Stimulated activated CD8-positive, alpha-beta memory T cell treated with anti-CD3 and anti-CD28 coated beads, Interleukin-7, amount 100 ng/mL, for 1 hour (primary cell): ENCODE measurements around the gene LYZL4.

Experiments
- DNase-seq, 2 donors: peaks; one replicate each; pipeline ENCODE4 v3.0.0-alpha.2; 2020; ENCODE audit warnings: low read depth in 2 of 2

The LYZL4 gene

DNA sequence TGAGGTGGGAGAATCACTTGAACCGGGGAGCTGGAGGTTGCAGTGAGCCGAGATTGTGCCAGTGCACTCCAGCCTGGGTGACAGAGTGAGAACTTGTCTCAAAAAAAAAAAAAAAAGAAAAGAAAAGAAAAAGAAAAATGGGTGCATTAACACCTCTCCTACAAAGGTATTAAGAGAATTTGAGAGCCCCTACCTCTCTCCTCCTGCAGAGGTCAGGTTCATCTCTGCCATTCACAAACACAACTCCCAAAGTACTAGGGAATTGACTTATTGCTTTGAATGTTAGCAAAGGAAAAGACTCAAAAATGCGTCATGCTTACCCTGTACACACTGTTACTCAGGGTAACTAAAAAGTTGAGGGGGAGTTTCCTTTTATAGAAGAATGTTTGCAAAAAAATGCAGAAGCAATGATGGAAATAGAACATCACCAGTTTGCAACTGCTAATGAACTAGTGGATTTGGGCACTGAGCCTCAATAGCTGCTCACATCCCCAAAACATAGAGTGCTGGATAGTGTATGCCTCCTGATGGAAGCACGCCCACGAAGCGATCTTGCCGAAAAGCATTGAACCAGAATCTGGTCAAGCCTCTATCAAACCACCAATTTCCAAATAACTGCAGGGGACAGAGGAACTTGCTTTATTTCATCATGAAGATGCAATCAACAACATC is 15.5 kb upstream of the LYZL4 start:
- DNase-seq, result no peak

DNA sequence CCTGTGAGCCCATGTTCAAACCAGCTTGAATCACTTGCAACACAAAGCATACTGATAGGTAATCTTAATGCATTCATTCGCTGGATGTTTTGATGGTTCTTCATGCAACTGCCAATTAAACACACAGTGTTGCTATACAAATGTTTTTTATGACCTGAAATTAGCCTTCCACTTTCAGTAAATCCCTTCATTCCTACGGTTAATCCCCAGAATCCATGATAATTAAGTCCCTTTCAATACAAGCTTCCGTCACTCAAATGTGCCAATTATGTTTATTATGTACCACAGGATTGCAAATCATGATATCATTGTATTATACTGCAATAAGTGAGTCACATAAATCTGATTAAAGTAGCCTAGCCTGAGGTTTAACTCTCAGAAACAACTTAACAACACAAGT is 14.5 kb upstream of the LYZL4 start:
- no peak for DNase-seq

DNA sequence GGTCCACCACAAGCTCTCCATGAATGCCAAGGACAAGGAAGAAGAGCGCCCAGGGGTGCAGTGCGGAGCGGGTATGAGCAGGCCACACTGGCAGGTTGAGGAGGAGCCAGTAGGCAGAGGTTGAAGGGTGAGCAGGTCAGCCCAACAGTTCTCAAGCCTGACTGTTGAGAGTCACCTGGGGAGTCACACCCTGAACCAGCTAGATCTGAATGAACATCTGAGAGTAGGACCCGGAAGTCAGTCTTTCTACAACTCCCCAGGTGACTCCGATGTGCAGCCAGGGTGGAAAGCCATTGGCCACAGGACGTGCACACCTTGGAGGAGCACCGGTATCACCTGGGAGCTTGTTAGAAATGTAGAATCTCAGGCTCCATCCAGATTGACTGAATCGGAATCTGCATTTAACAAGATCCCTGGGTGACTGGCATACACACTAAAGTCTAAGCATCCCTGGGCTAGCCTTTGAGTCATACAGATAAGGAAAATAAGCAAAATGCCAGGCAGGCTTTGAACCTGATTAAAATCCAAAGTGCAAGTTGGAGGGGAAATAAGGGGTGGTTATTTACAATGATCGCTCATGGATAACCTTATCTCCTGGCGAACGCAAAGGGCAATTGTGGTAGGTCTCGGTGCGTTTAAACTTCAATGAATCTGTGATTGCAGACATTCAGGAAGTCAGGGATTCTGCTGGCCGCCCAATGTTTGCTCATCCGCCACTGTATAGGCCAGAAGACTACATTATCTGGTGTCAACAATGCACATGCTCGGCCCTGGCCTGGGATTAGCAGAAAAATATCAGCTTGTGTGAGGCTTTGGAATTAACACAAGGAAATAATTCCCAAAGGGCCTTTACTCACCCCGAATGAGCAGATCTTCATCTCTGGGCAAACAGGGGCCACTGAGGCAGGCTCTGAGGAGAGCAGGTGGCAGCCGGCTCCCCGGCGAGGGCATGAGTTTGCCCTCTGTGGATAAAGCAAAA is 11.7 kb upstream of the LYZL4 start:
- DNase-seq, result no peak

DNA sequence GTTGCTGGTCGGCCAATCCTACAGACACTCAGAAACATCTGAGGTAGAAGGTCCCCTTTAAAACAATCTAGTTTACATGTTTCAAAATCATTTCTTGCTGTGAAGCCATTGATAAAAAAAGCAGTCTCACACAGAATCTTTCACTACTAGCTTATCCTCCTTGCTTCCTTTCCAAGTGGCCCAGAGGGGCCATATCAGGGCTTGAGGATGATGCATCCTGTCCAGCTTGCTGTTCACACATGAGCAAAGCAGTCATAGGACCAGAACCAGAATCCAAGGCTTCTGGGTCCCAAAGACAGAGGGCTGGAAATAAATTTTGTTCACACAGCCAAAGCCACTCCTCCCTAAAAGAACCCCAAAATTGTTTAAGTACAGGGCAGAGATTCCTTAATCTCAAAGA is 9.2 kb upstream of the LYZL4 start:
- no peak for DNase-seq

DNA sequence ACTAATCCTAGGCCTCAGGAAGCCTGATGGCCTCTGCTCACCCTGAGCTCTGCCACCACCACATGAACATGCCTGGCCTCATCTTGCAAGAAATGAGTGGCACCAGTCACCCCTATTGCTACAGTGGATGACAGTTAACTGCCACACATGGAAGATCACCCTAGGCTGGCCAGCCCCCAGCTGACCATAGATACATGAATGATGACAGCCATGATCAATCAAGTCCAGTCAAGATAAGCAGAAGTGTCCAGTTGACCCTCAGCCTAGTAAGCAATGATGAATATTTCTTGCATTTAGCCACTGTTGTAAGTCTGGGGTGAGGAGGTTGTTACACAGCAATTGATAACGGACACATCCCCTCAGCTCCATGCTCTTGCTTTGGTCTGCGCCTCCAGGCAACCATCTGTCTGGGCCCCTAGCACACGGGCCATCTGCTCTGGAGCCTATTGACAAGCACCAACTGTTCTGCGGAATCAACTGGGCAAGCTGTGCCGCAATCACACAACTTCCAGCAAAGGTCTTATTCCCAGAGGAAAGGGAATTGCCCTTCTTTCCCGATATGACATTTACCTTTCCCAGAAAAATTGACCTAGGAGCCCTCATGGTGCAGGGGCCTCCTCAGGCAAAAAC is 2.2 kb upstream of the LYZL4 start:
- DNase-seq, result no peak

DNA sequence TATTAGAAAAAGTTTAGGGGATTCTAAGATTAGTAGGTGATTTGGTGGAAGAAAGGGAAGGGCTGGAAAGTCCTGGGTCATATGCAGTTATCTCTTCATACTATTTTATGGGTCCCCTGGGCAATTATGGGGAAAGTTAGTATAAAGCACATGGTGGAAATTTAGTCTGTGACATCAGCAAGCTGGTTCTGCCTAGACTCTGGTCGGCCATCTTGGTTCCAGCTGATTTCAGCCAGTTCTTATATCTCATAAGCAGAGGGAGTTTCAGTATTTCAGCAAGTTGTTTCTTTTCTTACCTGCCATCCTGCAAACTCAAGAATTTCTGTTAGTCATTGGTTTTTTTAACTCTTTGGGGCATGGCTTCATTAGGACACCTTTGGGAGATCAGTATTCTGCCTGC is 1.0 kb upstream of the LYZL4 start:
- DNase-seq, result no peak

DNA sequence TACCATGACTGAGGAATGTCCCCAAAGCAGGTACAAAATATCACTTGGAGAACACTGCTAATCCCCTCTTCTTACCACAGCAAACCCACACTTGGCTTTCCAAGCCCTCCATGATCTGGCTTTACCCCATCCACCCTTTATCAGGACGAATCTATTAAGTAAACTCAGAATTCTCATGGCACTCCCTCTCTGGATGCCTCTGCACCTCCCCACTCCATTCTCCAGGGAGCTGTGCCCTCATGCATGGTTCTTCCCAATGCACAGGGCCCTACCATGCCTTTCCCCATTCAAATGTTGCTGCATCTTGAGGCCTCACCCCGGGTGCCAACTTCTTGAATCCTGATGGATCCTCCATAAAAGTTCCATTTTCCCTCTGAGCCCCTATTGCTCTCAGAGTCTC is 2.3 kb downstream of the LYZL4 start:
- no peak for DNase-seq

DNA sequence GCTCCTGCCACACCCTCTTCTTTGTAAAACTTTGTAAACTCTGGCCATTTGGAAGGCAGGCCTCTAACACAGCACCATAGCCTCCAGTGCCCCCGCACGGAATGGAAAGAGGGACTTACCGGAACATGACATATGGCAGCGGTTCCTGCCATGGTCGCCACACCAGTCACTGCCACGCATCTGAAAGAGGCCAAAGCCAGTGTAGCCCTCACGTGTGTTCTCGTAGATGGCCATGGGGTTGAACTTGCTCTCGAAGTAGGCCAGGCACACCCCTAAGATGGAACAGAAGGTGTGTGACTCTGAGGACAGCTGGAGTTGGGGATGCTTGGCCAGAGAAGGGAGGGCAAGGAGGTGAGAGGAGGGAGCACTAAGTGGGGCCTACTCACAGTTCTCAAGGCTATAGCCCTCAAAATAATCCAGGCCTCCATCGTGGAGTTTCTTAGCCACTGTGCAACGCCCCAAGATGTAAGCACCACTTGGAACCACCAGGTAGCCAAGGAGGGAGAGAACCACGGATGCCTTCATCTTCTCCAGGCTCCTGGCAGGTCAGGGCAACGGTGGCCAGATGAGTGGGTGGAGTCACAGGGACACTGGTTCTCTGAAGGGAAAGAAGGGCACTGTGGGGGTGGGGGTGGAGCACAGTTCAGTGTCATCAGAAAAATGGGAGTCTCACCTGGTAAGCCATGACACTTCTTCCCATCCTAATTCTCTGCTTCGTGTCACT is 3.5 kb downstream of the LYZL4 start:
- no peak for DNase-seq

DNA sequence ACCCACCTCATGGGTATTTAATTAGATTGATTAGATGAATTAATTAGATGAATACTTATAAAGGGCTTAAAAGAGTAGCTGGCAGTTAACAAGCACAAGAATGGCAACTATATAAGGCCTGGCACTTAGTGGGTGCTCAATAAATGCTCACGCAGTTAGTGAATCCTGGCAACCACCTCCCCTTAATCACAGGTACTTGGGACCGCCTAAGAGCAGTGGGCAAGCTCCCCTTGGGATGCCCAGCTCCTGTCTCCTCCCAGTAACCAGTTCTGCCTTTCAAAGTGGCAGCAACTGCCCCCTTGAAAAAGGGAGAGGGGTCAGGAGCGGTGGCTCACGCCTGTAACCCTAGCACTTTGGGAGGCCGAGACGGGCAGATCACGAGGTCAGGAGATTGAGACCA is 4.6 kb downstream of the LYZL4 start:
- DNase-seq, result no peak

DNA sequence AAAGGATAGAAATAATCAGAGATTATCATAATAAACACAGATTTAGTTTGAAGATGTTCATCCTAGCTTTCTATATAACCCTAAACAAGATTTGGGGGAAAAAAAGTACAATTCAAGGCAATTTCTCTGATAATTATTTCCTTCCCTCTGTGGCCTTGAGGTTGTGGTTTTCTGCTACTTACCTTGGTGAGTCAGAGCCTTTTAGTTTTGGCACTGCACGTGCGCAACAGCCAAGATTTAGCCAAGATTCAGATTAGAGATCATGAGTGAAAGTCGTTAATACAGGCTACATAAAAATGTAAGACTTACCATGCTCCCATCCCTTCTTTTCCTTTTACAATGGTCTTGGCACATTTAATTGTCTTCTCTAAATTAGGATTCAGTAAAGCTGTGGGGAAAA is 6.7 kb downstream of the LYZL4 start:
- no peak for DNase-seq

DNA sequence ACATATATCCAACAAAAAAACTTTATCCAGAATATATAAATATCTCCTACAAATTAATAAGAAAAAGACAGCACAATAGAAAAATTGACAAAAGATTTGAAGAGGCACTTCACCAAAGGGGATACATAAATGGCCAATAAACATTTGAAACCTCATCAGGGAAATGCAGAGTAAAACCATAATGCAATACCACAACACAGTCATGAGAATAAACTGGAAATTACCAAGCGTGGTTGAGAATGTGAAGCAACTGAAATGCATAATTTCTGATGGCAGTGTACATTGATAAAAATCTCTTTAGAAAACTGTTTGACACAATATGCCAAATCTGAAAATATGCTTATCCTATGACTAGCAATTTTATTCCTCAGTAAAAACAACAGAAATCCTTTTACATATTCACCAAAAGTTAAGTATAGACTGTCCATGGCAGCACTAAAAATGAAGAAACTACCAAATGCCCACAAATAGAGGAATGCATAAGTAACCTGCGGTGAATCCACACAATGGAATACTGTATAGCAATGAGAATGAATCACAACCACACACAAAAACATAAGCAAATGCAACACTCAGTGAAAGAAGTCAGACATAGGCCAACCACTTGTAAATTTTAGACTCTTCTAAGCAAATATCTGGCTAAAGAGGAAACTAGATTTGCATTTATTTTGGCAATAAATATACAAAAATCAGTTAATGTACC is 7.9 kb downstream of the LYZL4 start:
- DNase-seq, result no peak

DNA sequence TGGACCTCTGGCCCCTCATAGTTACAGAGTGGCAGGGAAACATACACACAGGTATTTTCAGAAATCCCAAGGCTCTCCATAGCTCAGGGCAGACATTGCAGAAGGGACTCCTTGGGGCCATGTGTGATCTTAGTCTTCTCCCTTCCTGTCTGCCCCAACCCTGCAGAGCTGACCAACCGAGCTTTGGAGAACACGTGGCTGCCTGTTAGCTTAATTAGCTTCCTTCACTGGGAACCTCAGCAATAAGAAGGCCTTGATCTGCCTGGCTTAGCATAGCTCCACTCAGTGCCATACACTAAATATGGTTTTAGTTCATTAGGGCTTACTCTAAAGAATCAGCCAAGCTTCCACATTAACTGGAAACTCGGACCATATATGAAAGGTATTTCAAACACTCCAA is 12.3 kb downstream of the LYZL4 start:
- no peak for DNase-seq

DNA sequence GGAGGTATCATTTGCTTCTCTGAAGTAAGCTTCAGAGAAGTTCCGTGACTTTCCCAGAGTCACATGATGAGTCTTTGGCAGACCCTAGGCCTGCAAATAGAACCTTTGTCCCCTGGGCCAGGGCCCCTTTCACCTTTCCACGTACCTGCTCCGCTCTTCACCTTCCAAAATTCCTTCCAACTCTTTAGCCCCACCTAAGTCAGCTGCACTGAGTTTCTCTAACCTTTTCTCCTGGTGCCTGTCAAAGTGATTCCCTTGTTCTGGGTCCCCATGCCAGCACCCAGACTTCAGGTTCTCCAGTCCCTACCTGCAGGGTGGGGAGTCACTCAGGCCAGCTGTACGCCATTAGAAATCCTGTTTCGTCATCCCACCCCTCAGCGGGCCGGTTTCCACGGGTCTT is 12.8 kb downstream of the LYZL4 start:
- no peak for DNase-seq

DNA sequence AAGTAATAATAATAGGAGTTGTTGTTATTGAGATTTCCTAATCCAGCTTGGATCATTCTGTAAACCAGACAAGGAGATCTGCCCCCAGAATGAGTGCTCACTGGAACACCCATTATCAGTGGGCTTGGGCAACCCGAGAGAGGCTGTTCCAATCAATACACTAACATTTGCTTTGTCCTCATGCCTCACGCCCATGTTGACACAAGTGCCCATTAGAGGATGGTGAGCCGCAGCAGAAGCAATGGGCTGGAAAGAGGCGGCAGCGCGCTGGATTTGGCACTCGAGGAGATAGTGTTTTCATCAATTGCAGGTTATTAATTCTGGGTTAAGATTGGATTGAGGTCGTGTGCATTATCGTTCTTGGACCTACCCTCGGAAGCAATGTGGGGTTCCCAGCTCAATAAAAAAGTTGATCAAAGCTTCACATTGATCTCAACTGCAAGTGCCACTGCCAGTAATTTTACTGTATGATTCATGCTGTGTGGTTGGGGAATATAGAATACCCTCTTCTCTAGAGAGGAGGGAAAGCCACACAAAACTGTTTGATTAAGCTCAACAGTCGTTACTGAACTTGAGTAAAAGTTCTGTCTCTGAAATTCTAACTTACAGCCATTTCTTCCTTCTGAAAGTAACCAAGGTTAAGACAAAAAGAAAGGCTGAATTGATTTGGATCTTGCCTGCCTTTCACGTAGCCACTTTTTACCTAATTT is 15.7 kb downstream of the LYZL4 start:
- DNase-seq, result no peak

DNA sequence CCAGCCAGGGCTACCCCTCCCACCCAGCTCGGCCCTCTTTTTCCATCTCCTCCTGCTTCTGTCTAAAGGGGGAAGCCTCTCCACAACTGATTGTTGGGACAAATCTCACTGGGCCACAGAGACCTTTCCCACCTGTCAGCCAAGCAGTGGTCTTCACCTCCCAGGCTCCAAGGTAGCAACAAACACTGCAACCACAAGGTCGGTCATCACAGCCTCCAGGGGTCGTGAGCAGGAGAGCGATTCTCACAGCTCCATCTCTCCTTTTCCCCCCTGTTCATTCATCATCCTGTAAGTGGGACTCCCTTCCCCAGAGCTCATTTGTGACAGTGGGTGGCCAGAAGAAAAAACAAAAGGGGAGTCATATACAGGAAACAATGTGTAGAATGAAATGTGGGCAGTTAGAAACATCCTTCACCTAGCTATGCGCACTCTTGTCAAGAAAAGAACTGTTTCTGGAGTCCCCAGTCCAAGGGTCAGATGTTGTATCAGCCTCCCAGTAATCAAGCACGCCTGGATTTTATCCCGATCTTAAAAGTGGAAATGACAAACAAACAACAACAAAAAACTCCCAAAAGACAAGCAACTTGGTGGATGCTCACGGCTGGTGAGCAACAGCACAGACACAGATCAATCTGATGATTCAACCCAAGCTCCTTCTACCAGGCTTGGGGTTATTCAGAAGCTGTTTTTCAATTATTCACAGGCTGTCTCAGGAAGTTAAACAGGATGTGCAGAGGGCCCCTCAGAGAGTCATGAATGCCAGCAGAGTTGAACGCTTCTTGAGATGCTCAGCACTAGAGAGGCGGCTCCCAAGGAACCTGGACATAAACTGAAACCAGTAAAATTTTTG is 22.4 kb downstream of the LYZL4 start:
- DNase-seq, result no peak

DNA sequence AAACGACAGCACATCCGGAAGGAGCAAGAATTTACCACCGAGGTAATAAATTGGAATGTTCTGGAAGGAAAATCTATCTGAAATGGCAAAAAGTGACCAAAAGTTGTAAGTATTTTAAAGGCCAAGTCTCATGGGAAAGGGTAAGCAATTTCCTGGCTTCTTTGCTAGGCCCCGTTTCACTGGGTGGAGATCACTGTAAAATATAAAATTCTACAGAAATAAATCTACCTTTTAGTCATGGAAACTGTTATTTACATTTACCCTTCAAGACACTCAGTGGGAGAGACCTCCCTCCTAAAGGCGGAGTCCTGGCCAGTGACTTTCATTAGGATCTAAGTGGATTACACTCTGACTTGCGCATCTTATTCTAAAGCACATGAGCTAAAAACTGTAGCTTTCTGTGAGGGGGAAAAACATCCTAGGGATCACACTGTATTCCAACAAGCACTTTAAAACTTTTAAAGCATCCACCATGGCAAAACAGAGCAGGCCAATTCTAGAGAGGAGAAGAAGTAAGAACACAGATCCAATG is 28.8 kb downstream of the LYZL4 start:
- DNase-seq, result no peak

DNA sequence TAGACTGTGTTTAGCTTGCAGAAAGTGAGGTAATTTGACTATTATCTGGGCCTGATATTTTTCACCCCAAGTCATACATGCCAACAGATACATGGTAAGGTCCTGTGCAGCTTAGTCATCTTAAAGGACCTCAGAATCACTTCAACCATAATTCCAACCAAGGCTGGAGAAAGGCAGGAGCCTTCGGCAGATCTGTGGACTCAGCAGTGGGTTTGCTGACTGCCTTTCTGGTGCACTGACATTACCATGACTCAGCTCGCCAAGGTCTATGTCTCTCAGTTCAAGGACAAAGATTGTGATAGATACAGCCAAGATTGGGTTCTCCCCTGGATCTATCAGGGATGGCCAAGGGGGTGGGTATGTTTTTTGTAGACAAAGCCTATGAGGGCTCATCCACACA is 32.7 kb downstream of the LYZL4 start:
- no peak for DNase-seq

DNA sequence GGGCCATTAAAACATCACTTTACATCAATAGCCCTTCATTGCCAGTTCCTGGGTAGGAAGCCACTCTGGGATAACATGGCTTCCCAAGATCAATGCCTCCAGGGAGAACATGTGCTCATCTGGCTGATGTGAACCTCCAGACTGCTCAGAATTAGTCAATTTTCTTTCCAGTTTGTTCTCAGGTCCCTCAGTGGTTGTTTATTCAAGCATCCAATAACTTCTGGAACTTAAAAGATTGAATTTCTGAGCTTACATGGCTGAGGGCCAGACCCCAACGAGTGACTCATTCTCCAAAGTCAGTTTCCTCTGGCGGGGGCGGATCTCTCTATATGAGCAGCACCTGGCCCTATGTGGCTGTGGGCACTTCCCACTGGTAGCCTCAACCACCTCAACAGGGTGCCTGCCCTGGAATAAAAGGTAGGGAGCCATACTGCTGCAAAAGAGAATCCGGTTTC is 34.0 kb downstream of the LYZL4 start:
- DNase-seq, result no peak

DNA sequence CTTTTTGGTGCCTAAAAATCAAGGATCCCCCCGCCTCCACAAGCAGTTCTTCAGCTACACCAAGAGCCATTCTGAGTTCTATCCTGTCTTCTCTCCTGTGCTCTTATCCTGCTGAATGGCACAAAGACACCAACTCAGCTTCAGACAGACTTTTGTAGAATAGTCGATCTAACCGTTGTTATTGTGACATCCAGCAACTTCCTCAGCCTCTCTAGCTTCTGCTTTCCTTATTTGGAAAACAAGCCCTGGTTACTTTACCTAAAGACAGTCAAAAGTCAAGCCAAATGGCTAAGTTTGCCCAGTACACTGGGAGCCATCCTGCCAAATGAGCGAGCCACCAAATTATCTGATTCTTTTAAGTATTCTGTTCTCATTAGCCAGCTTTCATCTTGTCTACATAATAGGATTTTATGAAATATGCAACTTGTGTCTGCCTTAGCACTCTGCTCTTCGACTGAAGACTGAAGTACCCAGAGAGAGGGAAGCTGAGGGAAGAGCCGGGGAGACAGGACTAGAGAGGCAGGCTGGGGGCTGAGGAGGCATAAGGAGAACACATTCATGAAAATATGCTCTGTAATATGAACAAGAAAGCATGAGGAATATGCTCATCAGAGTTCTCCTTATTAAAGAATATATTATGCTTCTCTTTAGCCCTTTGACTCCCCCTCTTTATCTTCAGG is 35.1 kb downstream of the LYZL4 start:
- no peak for DNase-seq
